ENCODE results near the gene SLC9A3.
"Not testable (repeated sequence)": the region's sequence is repeated elsewhere in the genome, so short reads cannot be mapped to it uniquely, and the experiment has no call there.

Gene SLC9A3

GRCh38 chr5:486597-486996 is 37.7 kb downstream of the SLC9A3 start:
- not testable (repeated sequence) for DNase-seq

- no peak for DNase-seq
Measured at GRCh38 chr5:485946-486491, 38.2 kb downstream of the SLC9A3 start.

DNA sequence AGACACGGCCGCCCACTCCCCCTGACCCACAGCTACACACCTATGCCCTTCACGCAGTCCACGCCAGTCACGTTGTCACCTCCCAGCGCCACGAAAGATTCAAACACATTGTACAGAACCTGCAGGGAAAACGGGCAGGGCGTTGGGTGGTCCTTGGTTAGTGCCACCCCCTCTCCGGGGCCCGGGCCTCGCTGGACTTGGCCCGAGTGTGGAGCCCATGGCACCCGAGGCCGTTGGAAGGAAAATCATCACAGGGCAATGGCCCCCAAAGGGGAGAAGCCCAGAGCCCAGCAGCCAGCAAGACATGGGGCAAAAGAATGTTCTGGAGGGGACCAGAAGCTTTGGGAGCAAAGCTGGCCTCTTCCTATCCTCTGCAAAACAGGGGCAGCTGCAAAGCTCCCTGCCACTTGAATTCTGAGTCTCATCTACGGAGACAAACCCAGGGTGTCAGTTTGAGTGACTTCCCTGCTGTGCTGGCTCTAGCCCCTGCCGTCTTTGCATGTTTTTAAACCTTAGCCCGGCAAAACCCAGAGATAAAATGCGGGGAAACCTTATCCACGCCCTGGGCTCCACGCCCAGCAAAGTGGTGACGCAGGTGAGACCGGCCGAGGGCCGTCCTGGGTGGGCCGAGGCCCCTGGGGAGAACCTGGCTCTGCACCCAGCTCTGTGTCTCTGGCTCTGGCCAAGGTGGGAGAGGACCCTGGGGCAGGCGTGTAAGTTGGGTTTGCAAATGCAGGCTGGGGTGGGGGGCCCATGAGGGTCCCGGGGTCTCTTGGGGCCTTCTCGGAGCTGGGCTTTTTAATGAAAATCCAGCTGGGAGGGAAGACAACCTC is 38.9 kb downstream of the SLC9A3 start:
- no peak for DNase-seq

- no peak for DNase-seq
Measured at GRCh38 chr5:484556-484955, 39.7 kb downstream of the SLC9A3 start.

DNA sequence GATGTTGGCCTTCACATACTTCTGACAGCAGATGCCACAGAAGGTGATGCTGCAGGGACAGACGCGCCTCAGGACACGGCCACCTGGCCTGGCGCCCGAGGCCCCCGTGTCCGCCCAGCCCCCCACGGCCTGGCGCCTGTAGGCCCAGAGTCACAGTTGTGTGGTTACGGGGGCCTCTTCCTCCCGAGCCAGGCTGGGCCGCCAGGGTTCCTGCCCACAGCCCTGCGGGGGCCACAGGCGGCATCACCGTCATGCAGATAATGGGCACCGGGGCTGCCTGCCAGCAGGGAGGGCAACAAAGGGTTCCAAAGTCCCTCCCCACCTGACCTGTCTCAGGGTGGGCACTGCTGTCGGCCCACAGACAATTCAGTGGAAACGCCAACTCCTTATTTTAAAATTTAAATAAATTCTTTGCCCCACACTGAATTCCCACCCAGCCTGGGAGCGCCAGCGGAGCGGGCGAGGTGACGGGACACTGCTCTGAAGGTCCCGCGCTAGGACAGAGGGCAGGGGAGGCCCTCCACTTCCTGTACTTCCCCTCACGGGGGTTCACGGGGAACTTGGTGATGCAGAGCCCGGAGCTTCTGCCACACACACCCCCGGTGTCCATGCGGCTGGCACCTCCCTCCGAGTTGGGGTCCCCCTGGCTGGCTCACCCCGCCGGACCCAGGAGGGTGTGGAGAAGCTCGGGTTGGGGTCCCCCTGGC is 40.7 kb downstream of the SLC9A3 start:
- DNase-seq: no peak

DNA sequence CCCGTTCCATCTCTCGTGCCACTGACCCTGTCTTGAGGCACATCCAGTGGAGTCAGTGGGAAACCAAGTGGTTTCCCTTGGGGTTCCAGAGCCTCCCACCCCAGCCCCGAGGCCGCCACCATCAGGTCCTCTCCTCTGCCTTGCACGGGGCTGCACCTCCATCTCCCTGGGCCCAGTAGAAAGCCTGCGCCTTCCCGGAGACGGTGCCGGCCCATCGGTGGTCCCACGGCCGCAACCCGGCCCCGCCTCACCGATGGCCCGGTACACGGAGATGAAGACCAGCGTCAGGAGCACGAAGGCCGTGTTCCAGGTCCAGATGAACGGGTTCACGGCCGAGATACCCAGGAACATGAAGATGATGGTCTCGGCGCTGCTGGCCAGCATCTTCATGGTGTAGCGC is 41.2 kb downstream of the SLC9A3 start:
- DNase-seq: no peak

- no peak for DNase-seq
Measured at GRCh38 chr5:482506-482905, 41.7 kb downstream of the SLC9A3 start.

- no peak for DNase-seq
Measured at GRCh38 chr5:482021-482420, 42.2 kb downstream of the SLC9A3 start.

GRCh38 chr5:481347-481746 is 42.9 kb downstream of the SLC9A3 start:
- no peak for DNase-seq

DNA sequence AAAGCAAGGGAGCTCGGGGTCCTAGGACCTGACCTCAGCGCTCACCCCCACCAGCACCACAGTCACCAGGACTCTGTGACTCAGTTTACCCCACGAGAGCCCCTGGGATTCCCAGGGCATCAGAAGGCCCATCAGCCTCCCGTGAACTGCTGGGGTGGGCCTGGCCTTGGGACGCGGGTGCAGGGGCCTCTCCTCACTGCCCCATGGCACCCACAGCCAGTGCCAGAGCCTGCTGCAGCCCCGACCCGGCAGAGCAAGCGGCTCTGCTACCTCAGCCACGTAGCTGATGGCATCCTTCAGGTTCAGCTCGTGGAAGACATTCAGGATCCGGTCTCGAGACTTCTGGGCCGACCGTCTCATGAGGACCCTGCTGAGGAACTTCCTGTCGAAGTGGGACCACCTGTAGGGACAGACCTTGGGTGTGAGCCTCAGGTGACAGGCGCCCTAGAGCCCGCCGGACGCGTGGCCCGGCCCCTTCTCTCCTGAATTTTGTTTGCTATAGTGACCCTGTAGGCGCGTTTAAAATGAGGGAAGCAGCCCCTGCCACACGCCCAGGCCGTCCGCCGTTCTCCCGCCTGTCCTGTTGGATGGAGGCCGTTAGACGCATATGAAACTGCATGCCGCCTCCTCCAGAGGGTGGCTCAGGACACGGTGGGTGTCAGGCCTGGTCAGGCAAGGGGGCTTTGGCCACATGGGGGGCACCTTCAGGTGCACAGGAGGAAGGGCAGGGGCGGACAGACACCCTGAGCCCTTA is 44.5 kb downstream of the SLC9A3 start:
- no peak for DNase-seq

GRCh38 chr5:478982-479535 is 45.2 kb downstream of the SLC9A3 start:
- DNase-seq: no peak

DNA sequence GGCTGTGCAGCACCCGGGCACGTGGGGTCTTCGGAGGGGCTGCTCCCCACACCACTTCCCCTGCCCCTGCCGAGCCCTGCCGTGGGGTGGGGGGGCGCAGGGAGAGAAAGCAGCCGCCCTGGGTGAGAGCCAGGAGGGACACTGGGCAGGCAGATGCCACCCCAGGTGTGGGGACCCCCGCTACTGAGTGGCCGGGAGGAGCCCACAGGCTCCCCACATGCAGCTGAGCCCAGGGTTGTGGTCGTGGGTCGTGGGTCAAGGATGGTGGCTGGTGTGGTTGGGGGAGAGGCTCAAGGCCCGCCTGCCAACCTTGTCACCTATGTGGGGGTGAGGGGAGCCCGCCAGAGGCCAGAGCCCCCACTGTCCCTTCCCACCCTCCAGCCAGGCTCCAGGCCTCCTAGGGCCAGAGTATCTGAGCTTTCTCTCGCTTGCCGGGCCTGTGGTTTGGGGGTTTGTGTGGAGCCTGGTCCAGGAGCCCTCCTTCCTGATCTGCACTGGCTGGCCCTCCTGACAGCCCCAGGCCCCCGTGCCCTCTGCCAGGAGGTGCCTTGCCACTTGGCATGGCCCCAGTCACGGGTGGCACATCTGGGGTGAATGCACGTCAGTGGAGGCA is 45.8 kb downstream of the SLC9A3 start:
- DNase-seq: no peak

- DNase-seq: no peak
Measured at GRCh38 chr5:477871-478270, 46.4 kb downstream of the SLC9A3 start.

GRCh38 chr5:477247-477646 is 47.0 kb downstream of the SLC9A3 start:
- no peak for DNase-seq

DNA sequence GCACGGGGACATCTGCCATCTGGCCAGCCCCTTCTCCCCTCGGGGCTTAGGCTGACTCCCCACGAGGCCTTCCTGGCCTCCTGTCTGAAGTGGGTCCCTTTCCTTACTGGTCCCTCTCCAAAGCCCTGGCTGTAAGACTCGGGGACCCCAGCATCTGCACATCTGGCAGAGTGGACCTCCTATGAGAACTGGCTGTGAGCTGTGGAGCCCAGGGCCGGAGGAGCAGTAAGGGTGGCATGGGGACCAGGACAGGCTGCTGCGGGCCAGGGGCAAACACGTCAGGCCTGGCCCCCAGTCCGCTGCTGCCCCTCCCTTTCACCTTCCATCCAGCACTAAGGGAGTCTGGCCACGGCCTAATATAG is 47.5 kb downstream of the SLC9A3 start:
- DNase-seq: no peak

DNA sequence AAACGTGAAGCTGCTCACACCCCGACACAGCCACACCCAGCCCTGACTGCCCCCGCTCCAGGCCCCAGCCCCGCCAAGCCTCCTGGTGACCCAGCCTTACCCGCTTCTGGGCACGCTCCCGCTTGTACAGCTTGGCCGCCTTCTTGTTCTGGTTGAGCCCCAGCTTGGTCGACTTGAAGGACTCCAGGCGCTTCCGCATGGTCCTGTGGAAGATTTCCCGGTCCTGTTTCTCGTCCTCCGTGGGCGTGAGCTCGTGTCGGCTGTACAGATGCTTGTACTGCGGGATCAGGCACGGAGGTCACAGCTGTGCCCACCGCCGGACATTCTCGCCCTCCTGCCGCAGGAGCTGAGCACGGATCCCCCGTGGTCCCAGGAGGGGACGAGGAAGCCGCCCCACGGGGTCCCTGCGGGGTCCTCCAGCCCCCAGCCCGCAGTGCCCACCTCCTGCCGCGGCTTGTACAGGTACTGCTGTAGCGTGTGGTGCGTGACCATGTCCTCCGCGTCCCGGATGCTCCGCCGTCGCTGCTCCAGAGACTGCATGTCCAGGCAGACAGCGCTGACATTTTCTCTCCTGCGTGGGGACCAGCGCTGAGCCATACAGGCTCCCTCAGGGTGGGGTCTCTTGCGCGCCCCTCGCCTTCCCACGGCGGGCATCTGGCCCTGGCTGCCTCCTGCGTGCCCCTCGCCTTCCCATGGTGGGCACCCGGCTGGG is 48.0 kb downstream of the SLC9A3 start:
- no peak for DNase-seq

DNA sequence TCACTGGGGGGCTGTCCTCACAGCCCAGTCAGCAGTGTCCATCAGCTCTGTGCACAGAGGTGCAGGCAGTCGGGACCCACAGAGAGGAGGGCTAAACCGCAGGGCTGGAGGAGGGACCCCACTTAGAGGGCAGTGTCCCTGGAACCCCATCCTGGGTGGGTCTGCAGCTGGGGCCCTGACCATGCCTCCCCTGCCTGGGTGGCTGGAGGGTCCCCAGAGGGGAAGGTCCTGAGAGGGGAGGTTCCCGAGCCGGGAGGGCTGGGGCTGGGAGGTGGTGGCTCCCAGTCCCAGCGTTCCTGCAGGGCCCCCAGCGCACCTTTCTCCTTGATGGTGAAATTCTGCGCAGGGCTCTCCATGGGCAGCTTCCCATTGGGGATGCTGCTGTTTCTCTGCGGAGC is 48.5 kb downstream of the SLC9A3 start:
- no peak for DNase-seq

- no peak for DNase-seq
Measured at GRCh38 chr5:474840-475661, 49.2 kb downstream of the SLC9A3 start.

- not testable (repeated sequence) for DNase-seq
Measured at GRCh38 chr5:474232-474839, 49.9 kb downstream of the SLC9A3 start.

DNA sequence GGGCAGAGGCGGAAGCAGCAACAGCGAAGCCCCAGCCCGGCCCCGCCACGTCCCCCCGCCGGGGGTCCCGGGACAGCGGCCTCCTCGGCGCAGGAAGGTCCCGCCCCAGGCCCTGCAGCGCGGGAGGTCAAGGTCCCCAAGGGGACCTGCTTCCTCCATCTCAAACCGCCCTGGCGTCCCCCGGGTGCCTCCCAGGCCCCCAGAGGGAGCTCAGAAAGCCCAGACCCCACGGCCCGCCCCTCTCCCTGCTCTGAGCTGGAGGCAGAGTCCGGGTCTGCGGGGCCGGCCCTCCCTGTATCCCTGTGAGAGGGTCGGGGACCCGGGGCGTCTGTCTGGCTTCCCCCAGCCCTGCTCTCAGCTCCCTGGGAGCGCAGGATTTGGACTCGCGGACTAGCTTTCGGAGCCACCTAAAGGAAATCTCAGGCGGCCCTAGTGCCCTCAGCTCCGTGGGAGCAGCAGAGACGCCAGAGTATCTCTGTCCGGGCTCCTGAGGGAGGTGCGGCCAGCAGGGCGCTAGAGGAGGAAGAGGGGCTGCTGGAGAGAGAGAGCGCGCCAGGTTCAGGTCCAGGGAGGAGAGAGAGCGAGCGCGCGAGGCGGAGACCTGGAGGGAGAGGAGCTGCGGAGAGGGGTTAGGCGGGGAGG is 50.6 kb downstream of the SLC9A3 start:
- no peak for DNase-seq

All from DMS153 (cell line).